Measurements from ENCODE around the gene ERI3. TPM values are rescaled to one million over a fixed set of nuclear protein-coding genes. Genes with fewer than 3 reads are reported as not detected.

ERI3 gene
- total RNA-seq, 1 donor from 2014 or later: 72.7 TPM

GRCh38 chr1:44259090-44259489 is 96.0 kb downstream of the ERI3 start:
- H3K4me1 Mint-ChIP-seq (ENCODE audit: unreplicated experiment): peaks cover 42% of the 10 kb centered on the region
- no peak overlapping the region for H3K4me3 Mint-ChIP-seq
- H3K27ac Mint-ChIP-seq: no peak overlapping the region
- no peaks in the 10 kb centered on the region for H3K9me3 Mint-ChIP-seq
- peaks cover 4% of the 10 kb centered on the region for H3K36me3 Mint-ChIP-seq
- TF ChIP-seq CTCF (conservative IDR thresholded peaks at IDR 0.05): no peak
- DNase-seq (ENCODE audit: extremely low spot score, unreplicated experiment): no peak
- no peaks in the 10 kb centered on the region for H3K27me3 Mint-ChIP-seq

GRCh38 chr1:44256762-44257554 is 98.1 kb downstream of the ERI3 start:
- H3K27ac Mint-ChIP-seq: no peak overlapping the region
- no peak for DNase-seq (ENCODE audit: extremely low spot score, unreplicated experiment)
- H3K4me3 Mint-ChIP-seq: no peak overlapping the region
- H3K36me3 Mint-ChIP-seq: peaks cover 4% of the 10 kb centered on the region
- H3K27me3 Mint-ChIP-seq: no peaks in the 10 kb centered on the region
- no peaks in the 10 kb centered on the region for H3K9me3 Mint-ChIP-seq
- no peak for TF ChIP-seq CTCF (conservative IDR thresholded peaks at IDR 0.05)
- H3K4me1 Mint-ChIP-seq (ENCODE audit: unreplicated experiment): peaks cover 32% of the 10 kb centered on the region

- H3K36me3 Mint-ChIP-seq: no peaks in the 10 kb centered on the region
- no peaks in the 10 kb centered on the region for H3K9me3 Mint-ChIP-seq
- TF ChIP-seq CTCF (conservative IDR thresholded peaks at IDR 0.05): no peak
- H3K4me1 Mint-ChIP-seq (ENCODE audit: unreplicated experiment): peaks cover 25% of the 10 kb centered on the region
- DNase-seq (ENCODE audit: extremely low spot score, unreplicated experiment): no peak
- no peak overlapping the region for H3K27ac Mint-ChIP-seq
- H3K27me3 Mint-ChIP-seq: no peaks in the 10 kb centered on the region
- no peak overlapping the region for H3K4me3 Mint-ChIP-seq
Measured at GRCh38 chr1:44254392-44254910, 100.6 kb downstream of the ERI3 start.

- Mint-ChIP-seq H3K27ac (no peak overlapping the region), H3K36me3 (peaks cover 1% of the 10 kb centered on the region), H3K4me1 (ENCODE audit: unreplicated experiment) (peaks cover 15% of the 10 kb centered on the region), H3K9me3 (no peaks in the 10 kb centered on the region), H3K27me3 (no peaks in the 10 kb centered on the region), H3K4me3 (no peak overlapping the region)
- TF ChIP-seq CTCF (conservative IDR thresholded peaks at IDR 0.05): no peak
- no peak for DNase-seq (ENCODE audit: extremely low spot score, unreplicated experiment)
Measured at GRCh38 chr1:44251989-44252671, 102.9 kb downstream of the ERI3 start.

GRCh38 chr1:44251486-44251885 is 103.6 kb downstream of the ERI3 start:
- Mint-ChIP-seq H3K4me3 (no peak overlapping the region), H3K9me3 (no peaks in the 10 kb centered on the region), H3K27ac (no peak overlapping the region), H3K4me1 (ENCODE audit: unreplicated experiment) (peaks cover 15% of the 10 kb centered on the region), H3K27me3 (no peaks in the 10 kb centered on the region), H3K36me3 (peaks cover 5% of the 10 kb centered on the region)
- DNase-seq (ENCODE audit: extremely low spot score, unreplicated experiment): no peak
- TF ChIP-seq CTCF (conservative IDR thresholded peaks at IDR 0.05): no peak

Measured in type B pancreatic cell (in vitro differentiated cells).